Ishikawa (cell line): ENCODE results near the gene ARID1B.

Experiments used
- TAF1 ChIP-seq: IDR thresholded peaks from 2 replicates; pipeline ENCODE4 v1.6.1; 2012; ENCODE audit warnings: low read depth, mild to moderate bottlenecking
- TEAD4 ChIP-seq: IDR thresholded peaks from 2 replicates; pipeline ENCODE4 v1.6.1; 2012
- TF ChIP-seq, protein P1 (sequence below): IDR thresholded peaks from 2 replicates; pipeline ENCODE4 v1.6.1; 2012

GRCh38 chr6:157020881-157021343 lies 243.7 kb downstream of the ARID1B start:
- TF ChIP-seq TEAD4 (no peak), TAF1 (no peak)
- TF ChIP-seq, protein P1, sequence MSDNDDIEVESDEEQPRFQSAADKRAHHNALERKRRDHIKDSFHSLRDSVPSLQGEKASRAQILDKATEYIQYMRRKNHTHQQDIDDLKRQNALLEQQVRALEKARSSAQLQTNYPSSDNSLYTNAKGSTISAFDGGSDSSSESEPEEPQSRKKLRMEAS: no peak
